Lower leg skin (tissue), 4 donors: ENCODE data around the gene RPA1. TPM values are rescaled to one million over a fixed set of nuclear protein-coding genes. Genes with fewer than 3 reads are reported as not detected.

Experiments used
- DNase-seq, 2 donors: peaks; one replicate each; pipeline ENCODE4 v3.0.0-alpha.2; 2019; ENCODE audit warnings: low spot score in 2 of 2
- H3K4me3 ChIP-seq: fragments of 200-600 bp; sonication (generic); 2 replicates; pipeline ENCODE4 v1.5.1; 2017; ENCODE audit warnings: mild to moderate bottlenecking, low read depth; ENCODE audit not compliant: poor library complexity, severe bottlenecking
- POLR2A ChIP-seq, 2 donors: fragments of 450-650 bp; IDR thresholded peaks; one replicate each; pipeline ENCODE4 v1.6.1; 2016 to 2017; ENCODE audit warnings: antibody characterized with exemption in 2 of 2, mild to moderate bottlenecking in 1 of 2, moderate library complexity in 1 of 2
- WGBS, 2 donors: methylation state at CpG; one replicate each; pipeline ENCODE4 v1.1.5; 2018; 5-methylcytosine and 5-hydroxymethylcytosine counted together
- intact Hi-C: fragments of 100-400 bp; cut with DNase I; formaldehyde crosslinking; loops from one replicate; pipeline ENCODE4 v1.15.0; 2023; ENCODE audit warnings: low total_unique reads
- total RNA-seq, 4 donors: library from RNA; depleted of rRNA; stranded (reverse); fragments of >200 nt; gene quantifications; one replicate each; pipeline ENCODE4 v1.1.0, GENCODE V29; 2016
- TF ChIP-seq, protein P1 (sequence below), 3 donors: fragments of 450-650 bp; IDR thresholded peaks; one replicate each; pipeline ENCODE4 v1.5.1; 2016; ENCODE audit warnings: antibody characterized with exemption in 3 of 3, mild to moderate bottlenecking in 3 of 3, moderate library complexity in 2 of 3

RPA1 gene
- total RNA-seq, 4 donors from 2014 or later = 21.0 to 31.5 (median 26.9) TPM

DNA sequence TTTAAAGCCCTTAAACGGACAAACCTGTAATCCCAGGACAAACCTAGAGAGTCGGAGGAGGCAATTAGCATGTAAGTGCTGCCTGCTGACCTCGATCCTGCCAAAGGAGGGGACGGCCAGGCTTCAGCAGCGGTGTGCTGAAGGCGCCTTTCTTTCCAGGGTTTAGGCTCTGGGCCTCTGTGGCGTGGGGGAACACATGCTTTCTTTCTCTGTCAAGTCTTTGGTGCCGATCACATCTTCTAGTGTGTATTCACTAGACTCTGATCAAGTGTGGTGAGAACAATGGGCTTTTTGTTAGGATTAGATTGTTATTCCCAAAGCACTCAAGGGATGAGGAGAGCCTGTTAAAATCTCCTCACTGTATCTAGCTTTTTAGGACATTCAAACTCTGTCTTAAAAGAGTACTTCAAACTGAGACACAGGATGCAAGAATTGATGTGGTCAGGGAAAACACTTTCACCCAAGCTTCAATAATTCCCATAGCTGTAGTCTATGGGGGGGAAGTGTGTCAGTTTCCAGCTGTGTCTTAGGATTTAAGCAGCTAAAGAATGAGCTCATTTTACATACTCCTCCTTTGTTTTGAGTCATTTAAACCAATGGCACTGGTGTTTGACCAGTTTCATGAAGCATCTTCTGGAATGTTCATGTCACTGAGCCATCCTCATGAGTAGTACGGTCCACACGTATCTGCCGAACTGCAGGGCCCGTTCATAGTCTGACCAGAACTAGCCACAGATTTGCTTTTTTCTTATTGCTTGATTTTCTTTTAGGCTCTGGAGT is 51.2 kb downstream of the RPA1 start:
- TF ChIP-seq, protein P1, sequence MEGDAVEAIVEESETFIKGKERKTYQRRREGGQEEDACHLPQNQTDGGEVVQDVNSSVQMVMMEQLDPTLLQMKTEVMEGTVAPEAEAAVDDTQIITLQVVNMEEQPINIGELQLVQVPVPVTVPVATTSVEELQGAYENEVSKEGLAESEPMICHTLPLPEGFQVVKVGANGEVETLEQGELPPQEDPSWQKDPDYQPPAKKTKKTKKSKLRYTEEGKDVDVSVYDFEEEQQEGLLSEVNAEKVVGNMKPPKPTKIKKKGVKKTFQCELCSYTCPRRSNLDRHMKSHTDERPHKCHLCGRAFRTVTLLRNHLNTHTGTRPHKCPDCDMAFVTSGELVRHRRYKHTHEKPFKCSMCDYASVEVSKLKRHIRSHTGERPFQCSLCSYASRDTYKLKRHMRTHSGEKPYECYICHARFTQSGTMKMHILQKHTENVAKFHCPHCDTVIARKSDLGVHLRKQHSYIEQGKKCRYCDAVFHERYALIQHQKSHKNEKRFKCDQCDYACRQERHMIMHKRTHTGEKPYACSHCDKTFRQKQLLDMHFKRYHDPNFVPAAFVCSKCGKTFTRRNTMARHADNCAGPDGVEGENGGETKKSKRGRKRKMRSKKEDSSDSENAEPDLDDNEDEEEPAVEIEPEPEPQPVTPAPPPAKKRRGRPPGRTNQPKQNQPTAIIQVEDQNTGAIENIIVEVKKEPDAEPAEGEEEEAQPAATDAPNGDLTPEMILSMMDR (IDR thresholded peaks at IDR 0.05) = no peak
- TF ChIP-seq POLR2A (IDR thresholded peaks at IDR 0.05) = no peak
- H3K4me3 ChIP-seq = no peak overlapping the region
- intact Hi-C loops = no loop called here
- no peak for DNase-seq
- 81 to 82% methylated on average over 12 of the region's 12 CpGs for WGBS, 2 donors

DNA sequence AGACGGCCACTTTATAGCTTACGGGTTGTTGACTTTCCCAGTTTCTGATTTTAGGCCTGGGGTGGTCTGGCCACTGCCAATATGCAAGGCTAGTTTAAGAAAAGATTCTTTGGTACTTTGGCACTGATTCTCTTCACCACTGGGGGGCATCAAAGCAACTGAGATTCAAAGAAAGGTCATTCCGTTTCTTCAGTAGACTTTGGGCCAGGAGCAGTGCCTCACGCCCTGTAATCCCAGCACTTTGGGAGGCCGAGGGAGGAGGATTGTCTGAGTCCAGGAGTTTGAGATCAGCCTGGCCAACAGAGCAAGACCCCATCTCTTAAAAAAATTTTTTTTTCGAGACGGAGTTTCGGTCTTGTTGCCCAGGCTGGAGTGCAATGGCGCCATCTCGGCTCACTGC is 53.0 kb downstream of the RPA1 start:
- intact Hi-C loops = no loop called here
- H3K4me3 ChIP-seq = no peak overlapping the region
- DNase-seq = no peak
- TF ChIP-seq POLR2A (IDR thresholded peaks at IDR 0.05) = no peak
- TF ChIP-seq, protein P1 (IDR thresholded peaks at IDR 0.05) = no peak
- 77 to 82% methylated on average over 10 of the region's 10 CpGs for whole genome bisulfite sequencing, 2 donors

DNA sequence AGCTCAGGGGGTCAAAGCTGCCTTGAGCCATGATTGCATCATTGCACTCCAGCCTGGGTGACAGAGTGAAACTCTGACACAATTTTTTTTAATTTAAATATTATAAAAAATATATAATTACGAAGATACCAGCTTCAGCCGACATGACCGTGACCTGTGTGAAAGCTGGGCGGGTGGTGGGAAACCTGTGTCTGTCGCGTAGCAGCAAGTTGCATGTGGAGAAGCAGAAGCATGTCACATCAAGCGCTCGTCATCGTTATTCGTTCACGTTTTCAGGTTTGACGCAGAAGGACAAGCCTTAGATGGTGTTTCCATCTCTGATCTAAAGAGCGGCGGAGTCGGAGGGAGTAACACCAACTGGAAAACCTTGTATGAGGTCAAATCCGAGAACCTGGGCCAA is 53.7 kb downstream of the RPA1 start:
- no peak for DNase-seq
- 94 to 98% methylated on average over 16 of the region's 16 CpGs for WGBS, 2 donors
- no peak for TF ChIP-seq POLR2A (IDR thresholded peaks at IDR 0.05)
- TF ChIP-seq, protein P1 (IDR thresholded peaks at IDR 0.05) = no peak
- no peak overlapping the region for H3K4me3 ChIP-seq
- intact Hi-C loops = no loop called here

DNA sequence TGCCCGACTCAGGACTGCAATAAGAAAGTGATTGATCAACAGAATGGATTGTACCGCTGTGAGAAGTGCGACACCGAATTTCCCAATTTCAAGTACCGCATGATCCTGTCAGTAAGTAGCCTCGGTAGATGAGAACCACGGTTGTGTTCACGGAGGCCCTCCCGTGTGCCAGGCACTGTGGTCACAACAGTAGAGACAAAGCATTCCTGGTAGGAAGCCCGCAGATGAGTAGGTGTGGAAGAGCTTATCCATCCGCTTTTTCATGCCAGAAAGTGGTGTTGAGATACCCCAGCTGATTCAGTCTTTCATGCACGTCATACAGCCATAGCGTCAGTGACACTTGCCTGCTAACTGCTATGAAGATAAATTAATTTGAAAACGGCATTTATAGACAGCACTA is 58.9 kb downstream of the RPA1 start:
- intact Hi-C loops = no loop called here
- no peak overlapping the region for H3K4me3 ChIP-seq
- no peak for TF ChIP-seq POLR2A (IDR thresholded peaks at IDR 0.05)
- TF ChIP-seq, protein P1 (IDR thresholded peaks at IDR 0.05) = no peak
- WGBS, 2 donors = 88 to 95% methylated on average over 14 of the region's 14 CpGs
- no peak for DNase-seq

DNA sequence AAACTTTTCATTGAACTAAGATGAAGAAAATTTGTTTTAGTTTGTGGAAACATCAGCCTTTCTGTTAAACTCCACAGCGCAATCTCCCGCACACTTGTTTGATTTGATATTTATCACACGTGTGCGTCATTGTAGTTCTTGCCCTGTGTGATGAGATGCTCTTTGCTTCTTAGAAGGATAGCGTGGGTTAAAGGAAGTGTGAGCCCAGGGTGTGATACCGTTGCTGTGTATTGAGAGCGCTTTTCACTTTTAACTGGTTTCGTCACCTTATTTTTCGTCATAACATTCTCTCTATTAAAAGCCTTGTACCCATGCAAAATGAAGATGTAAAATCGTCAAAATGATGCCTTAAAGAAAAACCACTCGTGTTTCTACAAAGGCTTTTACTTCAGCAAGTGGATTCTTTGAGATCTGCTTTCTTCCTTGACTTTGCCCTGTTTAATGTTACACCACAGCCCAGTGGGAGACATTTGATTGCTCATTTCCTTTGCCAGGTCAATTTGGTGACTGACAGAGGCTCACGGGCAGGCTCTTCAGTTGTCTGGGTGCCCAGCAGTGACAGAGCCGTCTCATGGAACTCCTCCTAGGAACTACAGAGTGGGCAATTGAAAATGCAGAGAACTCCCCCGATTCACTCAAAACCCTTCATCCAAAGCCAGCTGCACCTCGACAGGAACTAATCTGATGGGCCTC is 61.1 kb downstream of the RPA1 start:
- 84 to 88% methylated on average over 15 of the region's 15 CpGs for WGBS, 2 donors
- no peak for DNase-seq
- intact Hi-C loops = no loop called here
- no peak overlapping the region for H3K4me3 ChIP-seq
- TF ChIP-seq, protein P1 (IDR thresholded peaks at IDR 0.05) = no peak
- no peak for TF ChIP-seq POLR2A (IDR thresholded peaks at IDR 0.05)
